HepG2 (cell line): Measurements from ENCODE around the gene UBE2O. TPM values are rescaled to one million over a fixed set of nuclear protein-coding genes. Genes with fewer than 3 reads are reported as not detected.

Experiments used
- CBX5 ChIP-seq: sonication (generic); formaldehyde crosslinking; IDR thresholded peaks from 2 replicates; pipeline ENCODE4 v1.4.0; 2020; ENCODE audit warnings: missing genetic modification reagents, borderline replicate concordance
- ELF1 ChIP-seq: sonication (generic); formaldehyde crosslinking; IDR thresholded peaks from 2 replicates; pipeline ENCODE4 v1.4.0; 2020; ENCODE audit warnings: missing genetic modification reagents
- ETV5 ChIP-seq: IDR thresholded peaks from 2 replicates; pipeline ENCODE4 v1.6.1; 2018; ENCODE audit warnings: missing biosample characterization, missing genetic modification reagents, inconsistent platforms, borderline replicate concordance
- FOXC1 ChIP-seq: sonication (generic); formaldehyde crosslinking; IDR thresholded peaks from 2 replicates; pipeline ENCODE4 v1.8.0; 2022; ENCODE audit warnings: mild to moderate bottlenecking, missing genetic modification reagents, borderline replicate concordance
- HNF4G ChIP-seq, 2 experiments: sonication (generic) in 1 of 2; formaldehyde crosslinking in 1 of 2; IDR thresholded peaks; 2 replicates each; pipeline versions ENCODE4 v1.4.0 to v1.6.1; 2011 to 2020; ENCODE audit warnings: borderline replicate concordance in 2 of 2, low read depth in 2 of 2, mild to moderate bottlenecking in 2 of 2, low read length in 1 of 2, missing genetic modification reagents in 1 of 2, moderate library complexity in 1 of 2
- KDM5A ChIP-seq: fragments of 200-600 bp; sonication (generic); IDR thresholded peaks from 2 replicates; pipeline ENCODE4 v1.7.0; 2018; ENCODE audit warnings: antibody characterized with exemption, mild to moderate bottlenecking, low read length, borderline replicate concordance
- KMT2B ChIP-seq: IDR thresholded peaks from 2 replicates; pipeline ENCODE4 v1.6.1; 2016; ENCODE audit warnings: missing genetic modification reagents, missing compliant biosample characterization
- MED1 ChIP-seq: sonication (generic); formaldehyde crosslinking; IDR thresholded peaks from 2 replicates; pipeline ENCODE4 v1.4.0; 2020; ENCODE audit warnings: missing genetic modification reagents
- MXD1 ChIP-seq: sonication (generic); formaldehyde crosslinking; IDR thresholded peaks from 2 replicates; pipeline ENCODE4 v1.4.0; 2020; ENCODE audit warnings: mild to moderate bottlenecking, missing genetic modification reagents
- NFKB2 ChIP-seq: sonication (generic); formaldehyde crosslinking; IDR thresholded peaks from 2 replicates; pipeline ENCODE4 v1.4.0; 2020; ENCODE audit warnings: missing genetic modification reagents, borderline replicate concordance
- NRL ChIP-seq: sonication (generic); formaldehyde crosslinking; IDR thresholded peaks from 2 replicates; pipeline ENCODE4 v1.5.0; 2020; ENCODE audit warnings: missing genetic modification reagents, mild to moderate bottlenecking, moderate library complexity, borderline replicate concordance
- SRSF4 ChIP-seq: fragments of 200-400 bp; formaldehyde crosslinking; IDR thresholded peaks from one replicate; pipeline ENCODE4 v1.6.1; 2018; ENCODE audit warnings: mild to moderate bottlenecking, low read depth, low read length, moderate library complexity; ENCODE audit not compliant: poor library complexity, severe bottlenecking
- STAG1 ChIP-seq: sonication (generic); formaldehyde crosslinking; IDR thresholded peaks from 2 replicates; pipeline ENCODE4 v1.4.0; 2020; ENCODE audit warnings: missing genetic modification reagents
- ZBTB40 ChIP-seq, 2 experiments: fragments of 450-650 bp in 1 of 2; sonication (generic) in 1 of 2; formaldehyde crosslinking in 1 of 2; IDR thresholded peaks; 2 replicates each; pipeline versions ENCODE4 v1.6.1 to v1.8.0; 2016 to 2022; ENCODE audit warnings: antibody characterized with exemption in 1 of 2, mild to moderate bottlenecking in 1 of 2, missing genetic modification reagents in 1 of 2
- ZNF331 ChIP-seq: sonication (generic); formaldehyde crosslinking; IDR thresholded peaks from 2 replicates; pipeline ENCODE4 v1.4.0; 2020; ENCODE audit warnings: missing genetic modification reagents
- ZSCAN12 ChIP-seq: sonication (generic); formaldehyde crosslinking; IDR thresholded peaks from 2 replicates; pipeline ENCODE4 v1.9.0; 2021; ENCODE audit warnings: mild to moderate bottlenecking, missing genetic modification reagents
- ZSCAN21 ChIP-seq: sonication (generic); formaldehyde crosslinking; IDR thresholded peaks from 2 replicates; pipeline ENCODE4 v1.8.0; 2022; ENCODE audit warnings: mild to moderate bottlenecking, missing genetic modification reagents, moderate library complexity, borderline replicate concordance
- polyA plus RNA-seq, 8 experiments: library from polyadenylated mRNA; depleted of rRNA in 3 of 8; stranded (reverse) in 7 of 8; unstranded in 1 of 8; fragments of >200 nt; fragmentation: Illumina TruSeq in 4 of 8; extraction: Trizol in 4 of 8; gene quantifications; 2 replicates each; pipeline versions ENCODE4 v1.2.1 to v1.2.3, GENCODE V29; 2011 to 2016; ENCODE audit warnings: low read depth in 4 of 8, missing spikeins in 1 of 8, mixed read lengths in 1 of 8; ENCODE audit not compliant: insufficient read depth in 1 of 8
- total RNA-seq, 5 experiments: library from RNA; depleted of rRNA; stranded (reverse); fragments of >200 nt; fragmentation: Illumina TruSeq; extraction: Trizol; gene quantifications; 2 replicates each; pipeline ENCODE4 v1.2.3, GENCODE V29; 2016; ENCODE audit warnings: low read depth in 1 of 5

Gene UBE2O
- total and polyA plus RNA-seq, 2 of the 13 experiments (the other 11 are each of a cell fraction or from before 2014, with no cell fraction given), result 21.5 to 23.5 TPM

GRCh38 chr17:76408037-76408849 is 44.7 kb downstream of the UBE2O start (continued):
- TF ChIP-seq STAG1 (CRISPR knock-in tag) (peak; percentile 85), ZSCAN12 (CRISPR knock-in tag) (peak; percentile 24; the same call in 1 of the 2 replicates), ZBTB40 (IDR thresholded peaks at IDR 0.05) (no peak), ZBTB40 (CRISPR knock-in tag; IDR thresholded peaks at IDR 0.05) (no peak), ZSCAN21 (CRISPR knock-in tag) (no peak; the same call in 1 of the 2 replicates), FOXC1 (0 out of 2 replicates have a peak, but pooled peaks have one; percentile 32), MXD1 (CRISPR knock-in tag) (no peak), NRL (CRISPR knock-in tag) (no peak), KDM5A (no peak; the same call in 1 of the 2 replicates), NFKB2 (CRISPR knock-in tag) (peak; percentile 69; the same call in 1 of the 2 replicates), SRSF4 (no peak), ELF1 (peak; percentile 34; the same call in 1 of the 2 replicates), HNF4G (IDR thresholded peaks at IDR 0.05; ENCODE audit: borderline replicate concordance, low read depth, low read length) (0 out of 2 replicates have a peak, but pooled peaks have one; percentile 7), HNF4G (CRISPR knock-in tag; IDR thresholded peaks at IDR 0.05; ENCODE audit: borderline replicate concordance, low read depth) (no peak), KMT2B (CRISPR knock-in tag) (0 out of 2 replicates have a peak, but pooled peaks have one; percentile 18), CBX5 (peak; percentile 28; the same call in 1 of the 2 replicates), ZNF331 (CRISPR knock-in tag) (0 out of 2 replicates have a peak, but pooled peaks have one; percentile 47), MED1 (CRISPR knock-in tag) (peak; percentile 25; the same call in 1 of the 2 replicates), ETV5 (CRISPR knock-in tag) (peak; percentile 29; the same call in 1 of the 2 replicates)
